IMR-90 (cell line): ENCODE results near the gene TGDS. TPM values are rescaled to one million over a fixed set of nuclear protein-coding genes. Genes with fewer than 3 reads are reported as not detected.

Experiments used
- ATAC-seq: fragments of 200-7000 bp; cut with Tn5 transposase; 2 replicates; pipeline ENCODE4 v1.9.1; 2020; ENCODE audit warnings: low read depth, mild to moderate bottlenecking, moderate library complexity
- BruUV-seq: library from RNA; stranded (reverse); fragments of 400-500 nt; replicated peaks from 2 replicates; lab custom pipeline; 2021; lab: Mats Ljungman, UMichigan
- CTCF ChIA-PET: fragments of 300-600 bp; formaldehyde crosslinking; extraction: SDS; loops from one replicate; lab custom pipeline; 2021; ENCODE audit warnings: antibody characterized with exemption; lab: Yijun Ruan, JAX
- POLR2A ChIA-PET: fragments of 300-600 bp; sonication (Branson Sonifier 250); formaldehyde crosslinking; loops from one replicate; lab custom pipeline; 2022; ENCODE audit warnings: antibody characterized with exemption; ENCODE audit not compliant: unreplicated experiment; lab: Charles Lee
- DNase-seq: peaks from one replicate; pipeline ENCODE4 v3.0.0; 2013
- H2AFZ ChIP-seq: replicated peaks from 2 replicates; pipeline ENCODE3; 2013; ENCODE audit warnings: low read length, mild to moderate bottlenecking; ENCODE audit not compliant: poor library complexity
- H2AK5ac ChIP-seq: 2 replicates; pipeline ENCODE4 v1.6.1; 2013; ENCODE audit warnings: low read depth, low read length, inconsistent platforms
- H2AK9ac ChIP-seq: replicated peaks from 2 replicates; pipeline ENCODE3; 2013; ENCODE audit warnings: mild to moderate bottlenecking, low read depth, low read length, moderate library complexity; ENCODE audit not compliant: poor library complexity
- H2BK120ac ChIP-seq: 2 replicates; pipeline ENCODE4 v1.6.1; 2013; ENCODE audit warnings: low read depth, low read length, inconsistent platforms
- H2BK15ac ChIP-seq: 3 replicates; pipeline ENCODE4 v1.6.1; 2013; ENCODE audit warnings: low read depth, low read length, inconsistent platforms
- H2BK20ac ChIP-seq: 2 replicates; pipeline ENCODE4 v1.6.1; 2013; ENCODE audit warnings: low read depth, mild to moderate bottlenecking, inconsistent platforms, low read length, moderate library complexity
- H2BK5ac ChIP-seq: 2 replicates; pipeline ENCODE4 v1.6.1; 2013; ENCODE audit warnings: mild to moderate bottlenecking, low read depth, low read length, inconsistent platforms; ENCODE audit not compliant: poor library complexity, severe bottlenecking
- H3K14ac ChIP-seq: replicated peaks from 2 replicates; pipeline ENCODE4 v1.6.1; 2013; ENCODE audit warnings: low read depth, low read length, inconsistent platforms
- H3K18ac ChIP-seq: 2 replicates; pipeline ENCODE4 v1.6.1; 2013; ENCODE audit warnings: low read depth, low read length, control low read depth
- H3K23ac ChIP-seq: 2 replicates; pipeline ENCODE4 v1.6.1; 2013; ENCODE audit warnings: low read depth, low read length, inconsistent platforms
- H3K27ac ChIP-seq: 2 replicates; pipeline ENCODE4 v1.5.1; 2013; ENCODE audit warnings: mild to moderate bottlenecking, control low read depth, low read length; ENCODE audit not compliant: insufficient read depth
- H3K27me3 ChIP-seq: 2 replicates; pipeline ENCODE4 v1.6.1; 2013; ENCODE audit warnings: low read length; ENCODE audit not compliant: control insufficient read depth, insufficient read depth
- H3K36me3 ChIP-seq: 2 replicates; pipeline ENCODE4 v1.6.1; 2013; ENCODE audit warnings: low read length, mixed read lengths; ENCODE audit not compliant: control insufficient read depth, insufficient read depth
- H3K4ac ChIP-seq: 2 replicates; pipeline ENCODE4 v1.6.1; 2013; ENCODE audit warnings: low read depth, low read length, inconsistent platforms
- H3K4me1 ChIP-seq: 2 replicates; pipeline ENCODE4 v1.6.1; 2013; ENCODE audit warnings: low read length, mixed read lengths; ENCODE audit not compliant: control insufficient read depth, insufficient read depth
- H3K4me2 ChIP-seq: 2 replicates; pipeline ENCODE4 v1.6.1; 2013; ENCODE audit warnings: low read depth, mild to moderate bottlenecking, control low read depth, low read length, moderate library complexity
- H3K4me3 ChIP-seq: 2 replicates; pipeline ENCODE4 v1.5.1; 2013; ENCODE audit warnings: low read depth, mild to moderate bottlenecking, control low read depth, low read length, moderate library complexity; ENCODE audit not compliant: insufficient read depth
- H3K56ac ChIP-seq: 2 replicates; pipeline ENCODE4 v1.6.1; 2013; ENCODE audit warnings: low read length, inconsistent platforms; ENCODE audit not compliant: insufficient read depth; ENCODE audit errors: extremely low read depth
- H3K79me1 ChIP-seq, 2 experiments: 2 replicates each; pipeline ENCODE4 v1.6.1; 2013; ENCODE audit warnings: low read length in 2 of 2, inconsistent platforms in 1 of 2, low read depth in 1 of 2
- H3K9ac ChIP-seq: 2 replicates; pipeline ENCODE4 v1.6.1; 2013; ENCODE audit warnings: low read depth, low read length, control low read depth
- H3K9me1 ChIP-seq: 2 replicates; pipeline ENCODE4 v1.6.1; 2013; ENCODE audit warnings: low read length, inconsistent platforms; ENCODE audit not compliant: insufficient read depth
- H3K9me3 ChIP-seq: 2 replicates; pipeline ENCODE4 v1.6.1; 2013; ENCODE audit warnings: low read length; ENCODE audit not compliant: control insufficient read depth, insufficient read depth
- H4K20me1 ChIP-seq: 2 replicates; pipeline ENCODE4 v1.6.1; 2013; ENCODE audit warnings: low read length, inconsistent platforms; ENCODE audit not compliant: insufficient read depth
- H4K5ac ChIP-seq: 2 replicates; pipeline ENCODE4 v1.6.1; 2013; ENCODE audit warnings: mild to moderate bottlenecking, low read depth, low read length, control low read depth
- H4K8ac ChIP-seq, 2 experiments: 2 replicates each; pipeline ENCODE4 v1.6.1; 2013; ENCODE audit warnings: low read depth in 2 of 2, low read length in 2 of 2, control low read depth in 1 of 2, inconsistent platforms in 1 of 2
- H4K91ac ChIP-seq: 2 replicates; pipeline ENCODE4 v1.6.1; 2013; ENCODE audit warnings: low read depth, low read length, inconsistent platforms; ENCODE audit not compliant: insufficient read depth
- CEBPB ChIP-seq: IDR thresholded peaks from 2 replicates; pipeline ENCODE4 v1.6.1; 2012; ENCODE audit warnings: low read depth, low read length, improper control_type of control experiment
- FOS ChIP-seq: fragments of 150-350 bp; IDR thresholded peaks from 2 replicates; pipeline ENCODE4 v1.6.1; 2016; ENCODE audit warnings: low read depth, low read length
- MAFK ChIP-seq: IDR thresholded peaks from 2 replicates; pipeline ENCODE4 v1.6.1; 2012; ENCODE audit warnings: low read depth, low read length, improper control_type of control experiment
- MAZ ChIP-seq: IDR thresholded peaks from 2 replicates; pipeline ENCODE4 v1.6.1; 2012; ENCODE audit warnings: low read depth, mild to moderate bottlenecking, low read length, improper control_type of control experiment, moderate library complexity, borderline replicate concordance
- SMC3 ChIP-seq: fragments of 150-350 bp; IDR thresholded peaks from 2 replicates; pipeline ENCODE4 v1.6.1; 2016; ENCODE audit warnings: low read depth, mild to moderate bottlenecking, antibody characterized with exemption, low read length, moderate library complexity
- WGBS, 2 experiments: methylation state at CpG; one replicate each; pipeline versions ENCODE4 v1.1.5 to v1.1.7; 2013; ENCODE audit warnings: missing lambda C conversion rate in 2 of 2; ENCODE audit not compliant: insufficient read length in 1 of 2; ENCODE audit errors: extremely low coverage in 2 of 2; 5-methylcytosine and 5-hydroxymethylcytosine counted together
- dilution Hi-C: fragments of 300-500 bp; cut with HindIII; formaldehyde crosslinking; loops from one replicate; pipeline ENCODE4 v1.14.3; 2018; ENCODE audit warnings: low sequenced_read_pairs; ENCODE audit not compliant: unreplicated experiment
- in situ Hi-C: fragments of 300-500 bp; cut with MboI; formaldehyde crosslinking; loops from 3 replicates; pipeline ENCODE4 v1.14.3; 2019; ENCODE audit warnings: low sequenced_read_pairs, inconsistent platforms, mixed read lengths
- intact Hi-C: fragments of 100-400 bp; cut with micrococcal nuclease; formaldehyde crosslinking; loops from 2 replicates; pipeline ENCODE4 v1.10.0; 2022
- polyA plus RNA-seq, 3 experiments: library from polyadenylated mRNA; depleted of rRNA; stranded (reverse); fragments of >200 nt; gene quantifications; 2 replicates each; pipeline ENCODE4 v1.2.3, GENCODE V29; 2012; ENCODE audit warnings: low replicate concordance in 1 of 3
- total RNA-seq: library from RNA; depleted of rRNA; stranded (reverse); fragments of >200 nt; gene quantifications from 2 replicates; pipeline ENCODE4 v1.2.3, GENCODE V29; 2012
- TF ChIP-seq, protein P1 (sequence below): fragments of 150-350 bp; IDR thresholded peaks from 2 replicates; pipeline ENCODE4 v1.6.1; 2017; ENCODE audit warnings: mild to moderate bottlenecking, antibody characterized with exemption, low read length, low read depth
- TF ChIP-seq, protein P2 (sequence below): fragments of 150-350 bp; IDR thresholded peaks from 2 replicates; pipeline ENCODE4 v1.6.1; 2016; ENCODE audit warnings: low read depth, mild to moderate bottlenecking, low read length, moderate library complexity, borderline replicate concordance

The TGDS gene
- total and polyA plus RNA-seq, 2 of the 4 experiments (the other 2 are of a cell fraction), result 9.6 to 15.6 TPM

DNA sequence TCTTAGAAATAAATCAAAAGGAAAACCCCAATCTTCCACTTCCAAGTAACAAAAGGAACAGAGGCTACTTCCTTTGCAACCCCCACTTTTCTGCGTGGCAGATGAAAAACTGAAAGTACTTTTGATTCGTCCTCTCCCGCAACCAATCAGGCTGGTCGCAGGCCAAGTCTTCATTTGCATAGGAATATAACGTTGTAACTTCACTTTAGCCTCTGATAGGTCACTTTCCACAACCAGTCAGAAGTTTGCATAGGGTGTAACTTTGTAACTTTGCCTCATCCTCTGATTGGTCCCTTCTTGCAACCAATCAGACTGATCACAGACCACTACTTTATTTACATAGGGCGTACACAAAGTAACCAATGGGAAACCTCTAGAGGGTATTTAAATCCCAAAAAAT, 37.2 kb downstream of the TGDS start:
- dilution Hi-C loops, result no loop called here
- 100% methylated on average over 2 of the region's 6 CpGs; no CpG with 5 or more reads in 1 of the 2 experiments for WGBS, 2 experiments
- H3K4me2 ChIP-seq, result no peak overlapping the region

More for the DNA sequence above, 37.2 kb downstream of the TGDS start:
- ATAC-seq (no peak), DNase-seq (no peak)
- no peak overlapping the region for H2AK9ac ChIP-seq
- no peaks in the 10 kb centered on the region for H4K20me1 ChIP-seq
- TF ChIP-seq, protein P1, sequence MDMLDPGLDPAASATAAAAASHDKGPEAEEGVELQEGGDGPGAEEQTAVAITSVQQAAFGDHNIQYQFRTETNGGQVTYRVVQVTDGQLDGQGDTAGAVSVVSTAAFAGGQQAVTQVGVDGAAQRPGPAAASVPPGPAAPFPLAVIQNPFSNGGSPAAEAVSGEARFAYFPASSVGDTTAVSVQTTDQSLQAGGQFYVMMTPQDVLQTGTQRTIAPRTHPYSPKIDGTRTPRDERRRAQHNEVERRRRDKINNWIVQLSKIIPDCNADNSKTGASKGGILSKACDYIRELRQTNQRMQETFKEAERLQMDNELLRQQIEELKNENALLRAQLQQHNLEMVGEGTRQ, result no peak
- TF ChIP-seq CEBPB (no peak), SMC3 (no peak), MAZ (no peak), MAFK (no peak), FOS (no peak)
- TF ChIP-seq, protein P2, sequence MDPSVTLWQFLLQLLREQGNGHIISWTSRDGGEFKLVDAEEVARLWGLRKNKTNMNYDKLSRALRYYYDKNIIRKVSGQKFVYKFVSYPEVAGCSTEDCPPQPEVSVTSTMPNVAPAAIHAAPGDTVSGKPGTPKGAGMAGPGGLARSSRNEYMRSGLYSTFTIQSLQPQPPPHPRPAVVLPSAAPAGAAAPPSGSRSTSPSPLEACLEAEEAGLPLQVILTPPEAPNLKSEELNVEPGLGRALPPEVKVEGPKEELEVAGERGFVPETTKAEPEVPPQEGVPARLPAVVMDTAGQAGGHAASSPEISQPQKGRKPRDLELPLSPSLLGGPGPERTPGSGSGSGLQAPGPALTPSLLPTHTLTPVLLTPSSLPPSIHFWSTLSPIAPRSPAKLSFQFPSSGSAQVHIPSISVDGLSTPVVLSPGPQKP, result no peak
- H3K4me1 ChIP-seq, result no peaks in the 10 kb centered on the region
- no peak overlapping the region for H3K56ac ChIP-seq
- H3K9me1 ChIP-seq, result no peaks in the 10 kb centered on the region
- H2BK15ac ChIP-seq, result no peak overlapping the region
- no peak overlapping the region for H2AFZ ChIP-seq
- H4K8ac ChIP-seq, result no peak overlapping the region
- no peak overlapping the region for H2AK5ac ChIP-seq
- no peaks in the 10 kb centered on the region for H3K79me1 ChIP-seq
- no peak overlapping the region for H2BK120ac ChIP-seq
- POLR2A ChIA-PET, result no interaction called here
- no peak overlapping the region for H3K18ac ChIP-seq
- H3K36me3 ChIP-seq, result 0 out of 2 replicates have a peak, but pooled peaks cover 2% of the 10 kb centered on the region
- no peak overlapping the region for H3K27ac ChIP-seq
- no TSS peak for BruUV-seq
- H3K4me3 ChIP-seq, result no peak overlapping the region
- no peak overlapping the region for H4K5ac ChIP-seq
- H3K27me3 ChIP-seq, result no peaks in the 10 kb centered on the region
- in situ Hi-C loops (no loop called here), intact Hi-C loops (no loop called here)
- no peak overlapping the region for H3K14ac ChIP-seq
- CTCF ChIA-PET, result no interaction called here
- H4K91ac ChIP-seq, result no peak overlapping the region
- no peak overlapping the region for H2BK5ac ChIP-seq
- H3K23ac ChIP-seq, result no peak overlapping the region
- H3K9ac ChIP-seq, result no peak overlapping the region
- no peaks in the 10 kb centered on the region for H3K9me3 ChIP-seq
- H3K4ac ChIP-seq, result no peak overlapping the region
- H2BK20ac ChIP-seq, result no peak overlapping the region
